K562 (cell line): ENCODE results near the gene CENPH. TPM values are rescaled to one million over a fixed set of nuclear protein-coding genes. Genes with fewer than 3 reads are reported as not detected.

Experiments used
- ATF4 ChIP-seq: fragments of 450-650 bp; formaldehyde crosslinking; IDR thresholded peaks from 2 replicates; pipeline ENCODE4 v1.4.0; 2022; ENCODE audit warnings: mild to moderate bottlenecking, moderate library complexity
- CSDE1 ChIP-seq, 2 experiments: fragments of 450-650 bp; IDR thresholded peaks; 2 replicates each; pipeline ENCODE4 v1.6.1; 2016; ENCODE audit warnings: mild to moderate bottlenecking in 1 of 2
- ETV1 ChIP-seq: fragments of 450-650 bp; conservative IDR thresholded peaks from 2 replicates; pipeline ENCODE4 v1.6.1; 2016; ENCODE audit warnings: missing genetic modification characterization, control low read depth, low read depth, missing compliant biosample characterization
- ETV6 ChIP-seq, 3 experiments: fragments of 150-350 bp in 1 of 3; sonication (generic) in 1 of 3; formaldehyde crosslinking in 1 of 3; IDR thresholded peaks; 2 replicates each; pipeline versions ENCODE4 v1.6.1 to v1.8.0; 2014 to 2022; ENCODE audit warnings: borderline replicate concordance in 2 of 3, low read depth in 2 of 3, antibody characterized with exemption in 1 of 3, low read length in 1 of 3, mild to moderate bottlenecking in 1 of 3, missing genetic modification reagents in 1 of 3
- GABPA ChIP-seq: fragments of 200-800 bp; sonication (Bioruptor generic); conservative IDR thresholded peaks from 2 replicates; pipeline ENCODE4 v1.6.1; 2016; ENCODE audit warnings: low read depth, missing genetic modification characterization, missing compliant biosample characterization
- LCOR ChIP-seq: sonication (generic); formaldehyde crosslinking; IDR thresholded peaks from 2 replicates; pipeline ENCODE4 v1.8.0; 2022; ENCODE audit warnings: mild to moderate bottlenecking, missing genetic modification reagents
- SIN3B ChIP-seq: fragments of 450-650 bp; IDR thresholded peaks from 2 replicates; pipeline ENCODE4 v1.6.1; 2017; ENCODE audit warnings: low read depth, mild to moderate bottlenecking, moderate library complexity
- SMAD4 ChIP-seq: fragments of 250-450 bp; sonication (Bioruptor Pico); conservative IDR thresholded peaks from 2 replicates; pipeline ENCODE4 v1.8.0; 2021; ENCODE audit warnings: inconsistent platforms, mild to moderate bottlenecking, moderate library complexity
- SRSF9 ChIP-seq: fragments of 200-400 bp; formaldehyde crosslinking; IDR thresholded peaks from 2 replicates; pipeline ENCODE4 v1.6.1; 2017; ENCODE audit warnings: low read depth, low read length, borderline replicate concordance
- SUPT5H ChIP-seq: fragments of 450-650 bp; IDR thresholded peaks from 2 replicates; pipeline ENCODE4 v1.6.1; 2016
- TBL1XR1 ChIP-seq, 2 experiments: IDR thresholded peaks; 2 replicates each; pipeline ENCODE4 v1.6.1; 2012; ENCODE audit warnings: improper control_type of control experiment in 2 of 2, low read length in 2 of 2, mild to moderate bottlenecking in 1 of 2
- TFAP4 ChIP-seq: sonication (generic); formaldehyde crosslinking; IDR thresholded peaks from 2 replicates; pipeline ENCODE4 v1.8.0; 2022; ENCODE audit warnings: missing genetic modification reagents, mild to moderate bottlenecking, moderate library complexity, borderline replicate concordance
- ZNF175 ChIP-seq: fragments of 200-800 bp; sonication (Bioruptor generic); IDR thresholded peaks from 2 replicates; pipeline ENCODE4 v1.6.1; 2016; ENCODE audit warnings: low read depth, mild to moderate bottlenecking, missing genetic modification characterization, missing compliant biosample characterization
- ZNF609 ChIP-seq: sonication (generic); formaldehyde crosslinking; IDR thresholded peaks from 2 replicates; pipeline ENCODE4 v1.8.1; 2023; ENCODE audit warnings: missing genetic modification reagents, mild to moderate bottlenecking, borderline replicate concordance
- ZNF639 ChIP-seq, 2 experiments: fragments of 200-800 bp in 1 of 2; sonication (Bioruptor generic) in 1 of 2; sonication (generic) in 1 of 2; formaldehyde crosslinking in 1 of 2; IDR thresholded peaks in 1 of 2; conservative IDR thresholded peaks in 1 of 2; 2 replicates each; pipeline versions ENCODE4 v1.5.0 to v1.6.1; 2016 to 2020; ENCODE audit warnings: missing compliant biosample characterization in 1 of 2, missing genetic modification characterization in 1 of 2, missing genetic modification reagents in 1 of 2
- ZNF76 ChIP-seq: fragments of 250-450 bp; sonication (Bioruptor Pico); IDR thresholded peaks from 2 replicates; pipeline ENCODE4 v1.4.0; 2020; ENCODE audit warnings: mild to moderate bottlenecking, moderate library complexity, borderline replicate concordance
- polyA plus RNA-seq, 8 experiments: library from polyadenylated mRNA; depleted of rRNA in 4 of 8; stranded (reverse) in 5 of 8; unstranded in 3 of 8; fragments of >200 nt; fragmentation: Nextera tagmentation in 2 of 8; fragmentation: Illumina TruSeq in 1 of 8; extraction: Ambion mirVana in 2 of 8; extraction: Trizol in 1 of 8; gene quantifications; 2 replicates each; pipeline versions ENCODE4 v1.2.1 to v1.2.3, GENCODE V29; 2011 to 2014; ENCODE audit warnings: inconsistent platforms in 1 of 8, missing spikeins in 1 of 8
- total RNA-seq, 7 experiments: library from RNA; depleted of rRNA in 6 of 7; stranded (reverse); fragments of >200 nt in 6 of 7; fragmentation: Illumina TruSeq in 2 of 7; extraction: Trizol in 2 of 7; gene quantifications; 2 replicates each; pipeline versions ENCODE4 v1.2.1 to v1.2.3, GENCODE V29; 2011 to 2021; ENCODE audit warnings: low replicate concordance in 1 of 7

CENPH gene
- total and polyA plus RNA-seq, 9 of the 15 experiments (the other 6 are each of a cell fraction or from before 2014, with no cell fraction given) = 10.5 to 124 (median 74.9) TPM

- TF ChIP-seq ZNF639 (CRISPR knock-in tag; conservative IDR thresholded peaks at IDR 0.05 in 1 of 2, IDR thresholded peaks at IDR 0.05 in 1 of 2) = peak in 1 of 2 experiments; percentile 89; a peak in 2 of 4 replicates
- peak; percentile 84 for TF ChIP-seq GABPA (tag)
- TF ChIP-seq ETV6 (IDR thresholded peaks at IDR 0.05; ENCODE audit: borderline replicate concordance in 1 of 2, low read depth in 2 of 2, low read length in 1 of 2) = no peak
- TF ChIP-seq ETV6 (CRISPR knock-in tag; IDR thresholded peaks at IDR 0.05; ENCODE audit: borderline replicate concordance) = no peak
- TF ChIP-seq SRSF9 = no peak
- TF ChIP-seq SUPT5H = peak; percentile 97
- no peak for TF ChIP-seq ZNF175
- TF ChIP-seq LCOR (CRISPR knock-in tag) = 0 out of 2 replicates have a peak, but pooled peaks have one; percentile 69
- TF ChIP-seq SMAD4 (CRISPR knock-in tag) = 0 out of 2 replicates have a peak, but pooled peaks have one; percentile 36
- 0 out of 4 replicates have a peak, but pooled peaks of 1 of the 2 experiments have one; percentile 52 for TF ChIP-seq CSDE1 (IDR thresholded peaks at IDR 0.05)
- peak; percentile 43; the same call in 1 of the 2 replicates for TF ChIP-seq SIN3B
- TF ChIP-seq TBL1XR1 (IDR thresholded peaks at IDR 0.05; ENCODE audit: low read length in 2 of 2) = no peak
- TF ChIP-seq TFAP4 (CRISPR knock-in tag) = peak; percentile 81; the same call in 1 of the 2 replicates
- no peak for TF ChIP-seq ATF4 (CRISPR knock-in tag)
- TF ChIP-seq ETV1 = 0 out of 2 replicates have a peak, but pooled peaks have one; percentile 13
- TF ChIP-seq ZNF76 (CRISPR knock-in tag) = no peak
- TF ChIP-seq ZNF609 (CRISPR knock-in tag) = 0 out of 2 replicates have a peak, but pooled peaks have one; percentile 28
Measured at GRCh38 chr5:69217548-69218526, 28.5 kb downstream of the CENPH start (continued).
